Renal cortical epithelial cell (primary cell): Measurements from ENCODE around the gene SUCLG2. TPM values are rescaled to one million over a fixed set of nuclear protein-coding genes. Genes with fewer than 3 reads are reported as not detected.
A peak's percentile ranks its signal among the peaks of the same experiment; 100 is the strongest.

Experiments used
- DNase-seq: peaks from one replicate; pipeline ENCODE4 v3.0.0-alpha.2; 2011; ENCODE audit warnings: low read depth
- total RNA-seq: library from RNA; depleted of rRNA; stranded (reverse); fragments of >200 nt; gene quantifications from 2 replicates; pipeline ENCODE4 v1.2.3, GENCODE V29; 2014

Gene SUCLG2, protein sequence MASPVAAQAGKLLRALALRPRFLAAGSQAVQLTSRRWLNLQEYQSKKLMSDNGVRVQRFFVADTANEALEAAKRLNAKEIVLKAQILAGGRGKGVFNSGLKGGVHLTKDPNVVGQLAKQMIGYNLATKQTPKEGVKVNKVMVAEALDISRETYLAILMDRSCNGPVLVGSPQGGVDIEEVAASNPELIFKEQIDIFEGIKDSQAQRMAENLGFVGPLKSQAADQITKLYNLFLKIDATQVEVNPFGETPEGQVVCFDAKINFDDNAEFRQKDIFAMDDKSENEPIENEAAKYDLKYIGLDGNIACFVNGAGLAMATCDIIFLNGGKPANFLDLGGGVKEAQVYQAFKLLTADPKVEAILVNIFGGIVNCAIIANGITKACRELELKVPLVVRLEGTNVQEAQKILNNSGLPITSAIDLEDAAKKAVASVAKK
- total RNA-seq = 94.1 and 111 TPM in 2 replicates

DNA sequence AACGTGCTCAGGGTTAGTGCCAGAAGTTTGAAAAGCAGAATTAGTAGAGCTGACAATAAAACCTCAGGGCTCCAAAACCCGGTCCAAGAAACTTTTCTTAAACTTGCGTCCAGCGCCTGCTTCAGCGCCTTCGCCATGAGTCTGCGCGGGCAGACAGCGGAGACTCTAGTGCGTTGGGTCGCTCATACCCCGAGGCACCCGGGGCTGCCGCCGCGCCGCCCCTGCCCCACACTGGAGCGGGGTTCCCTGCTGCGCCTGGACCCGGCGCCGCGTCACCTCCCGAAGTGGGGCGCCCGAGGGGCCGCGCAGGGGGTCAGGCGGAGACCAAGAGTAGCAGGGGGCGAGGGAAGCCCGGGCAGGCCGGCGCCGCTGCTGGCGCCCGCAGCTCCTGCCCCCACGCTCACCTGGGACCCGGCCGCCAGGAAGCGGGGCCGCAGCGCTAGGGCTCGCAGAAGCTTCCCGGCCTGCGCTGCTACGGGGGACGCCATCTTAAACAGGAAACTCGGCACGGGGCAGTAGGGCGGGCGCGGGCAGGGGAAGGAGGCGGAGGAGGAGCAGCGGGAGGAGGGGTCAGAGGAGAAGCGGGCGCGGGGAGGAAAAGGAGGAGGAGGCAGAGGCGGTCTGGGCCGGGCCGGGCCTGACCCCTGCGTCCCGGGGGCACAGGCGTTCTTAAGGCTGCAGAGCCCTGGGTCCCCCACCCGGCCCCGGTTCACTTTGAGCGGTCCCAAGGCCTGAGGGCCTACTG, at the start of gene SUCLG2:
SUCLG2 (minus strand) TSS at position 514 of the 745 bp plus-strand sequence; CDS start at position 488, 26 bp downstream.
- DNase-seq = peak; percentile 59

- DNase-seq = no peak
Measured at GRCh38 chr3:67700596-67700995, 46.2 kb upstream of the SUCLG2 start.

GRCh38 chr3:67699882-67700281, 45.5 kb upstream of the SUCLG2 start:
- DNase-seq = peak; percentile 28

GRCh38 chr3:67692621-67693020, 38.2 kb upstream of the SUCLG2 start:
- no peak for DNase-seq

GRCh38 chr3:67691926-67692325, 37.5 kb upstream of the SUCLG2 start:
- no peak for DNase-seq

DNA sequence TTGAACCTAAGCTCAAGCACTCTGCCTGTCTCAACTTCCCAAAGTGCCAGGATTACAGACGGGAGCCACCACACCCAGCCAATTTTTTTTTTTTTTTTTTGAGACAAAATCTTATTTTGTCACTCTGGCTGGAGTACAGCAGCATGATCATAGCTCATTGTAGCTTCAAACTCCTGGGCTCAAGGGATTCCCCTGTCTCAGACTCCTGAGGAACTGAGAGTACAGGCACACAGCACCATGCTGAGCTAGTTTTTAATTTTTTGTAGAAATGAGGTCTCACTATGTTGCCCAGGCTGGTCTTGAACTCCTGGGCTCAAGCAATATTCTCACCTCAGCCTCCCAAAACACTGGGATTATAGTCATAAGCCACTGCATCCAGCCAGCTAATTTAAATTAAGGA, 36.8 kb upstream of the SUCLG2 start:
- no peak for DNase-seq

DNA sequence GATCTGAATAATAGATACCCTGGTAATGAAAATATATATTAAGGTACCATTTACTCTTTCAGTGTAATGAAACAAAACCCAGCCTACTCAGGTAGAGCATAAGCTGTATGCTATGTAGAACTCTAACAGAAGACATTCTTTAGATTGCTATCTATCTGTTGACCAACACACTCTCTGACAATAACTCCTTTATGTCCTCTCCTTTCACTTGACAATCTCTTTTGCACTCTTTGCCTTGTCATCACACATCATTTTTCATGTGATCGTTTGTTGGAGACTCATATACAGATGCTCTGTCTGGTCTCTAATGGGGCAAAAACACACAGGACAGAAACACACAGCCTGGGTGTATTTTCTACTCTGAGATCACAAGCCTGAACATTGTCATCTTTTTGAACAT, 35.4 kb upstream of the SUCLG2 start:
- no peak for DNase-seq

- no peak for DNase-seq
Measured at GRCh38 chr3:67688231-67688630, 33.8 kb upstream of the SUCLG2 start.

GRCh38 chr3:67686069-67686468, 31.7 kb upstream of the SUCLG2 start:
- no peak for DNase-seq

DNA sequence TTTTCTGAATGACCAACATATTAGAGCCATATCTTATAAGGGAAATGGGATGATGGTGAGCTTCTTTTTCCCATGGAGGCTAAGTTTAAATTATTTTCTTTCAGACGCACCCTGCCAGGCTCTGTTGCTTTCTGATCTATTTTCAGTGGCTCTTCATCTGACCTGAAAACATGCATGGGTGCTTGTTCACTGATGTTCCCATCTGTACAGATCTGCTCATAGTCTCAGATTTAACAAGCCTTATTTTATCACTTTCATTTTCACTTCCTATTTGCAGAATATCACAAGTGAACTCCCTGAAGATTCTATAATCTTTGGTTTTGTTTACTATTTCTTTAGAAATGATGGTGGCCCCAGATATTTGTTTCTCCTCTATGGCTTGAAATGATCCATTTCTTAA, 31.1 kb upstream of the SUCLG2 start:
- no peak for DNase-seq

DNA sequence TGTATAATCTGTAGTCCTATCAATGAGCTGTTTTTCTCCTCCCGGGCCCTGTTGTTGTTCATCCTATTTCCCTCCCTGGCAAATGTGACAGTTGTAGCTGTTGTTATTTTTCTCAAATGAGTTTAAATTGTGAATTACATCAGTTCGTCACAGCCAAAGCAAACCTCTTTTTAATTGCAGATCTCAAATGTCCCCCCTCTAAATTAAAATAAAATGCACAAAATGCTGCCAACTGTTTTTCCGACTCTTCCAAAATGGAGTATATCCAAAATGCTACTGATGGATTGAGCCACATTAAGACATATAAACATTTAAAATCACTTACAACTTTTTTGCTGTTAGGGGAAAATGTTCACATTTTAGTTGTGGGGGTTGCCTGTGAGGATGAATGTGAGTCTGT, 29.8 kb upstream of the SUCLG2 start:
- no peak for DNase-seq

DNA sequence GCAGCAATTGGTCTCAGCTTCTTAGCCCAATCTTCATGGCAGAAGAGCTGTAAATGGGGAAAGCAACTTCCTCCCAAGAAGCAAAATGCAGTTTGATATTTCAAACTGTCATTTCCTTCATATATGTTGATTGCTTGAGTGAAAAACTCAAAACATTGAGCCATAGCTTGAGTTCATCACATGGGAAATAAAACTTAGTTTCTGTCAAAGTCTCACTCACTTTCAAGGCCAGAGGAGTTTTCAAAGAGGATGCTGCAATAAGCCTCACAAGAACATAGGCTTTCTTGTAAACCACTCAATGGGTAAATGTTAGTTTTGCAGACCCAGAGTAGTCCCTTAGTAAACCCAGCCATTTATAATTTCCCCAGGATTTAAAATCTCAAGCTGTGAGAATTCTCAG, 29.1 kb upstream of the SUCLG2 start:
- no peak for DNase-seq

DNA sequence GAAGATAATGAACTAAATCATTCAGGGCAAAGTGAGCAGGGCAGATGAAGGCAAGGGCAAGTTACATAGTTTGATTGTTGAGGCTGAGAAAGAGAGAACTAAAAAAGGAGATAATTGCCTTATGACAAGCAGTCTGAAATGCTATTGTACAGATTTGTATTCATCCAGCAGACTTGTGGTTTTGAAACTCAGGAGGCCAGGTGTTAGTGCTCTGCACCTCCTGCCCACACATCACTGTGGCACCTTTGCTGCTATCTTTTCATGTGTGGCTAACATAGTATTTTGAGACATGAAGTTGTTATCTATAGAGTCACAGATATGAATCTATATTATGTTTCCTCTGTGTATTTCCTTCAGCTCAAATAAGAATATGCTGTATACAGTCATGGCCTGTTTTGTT, 24.3 kb upstream of the SUCLG2 start:
- no peak for DNase-seq

- no peak for DNase-seq
Measured at GRCh38 chr3:67674055-67674454, 19.6 kb upstream of the SUCLG2 start.

DNA sequence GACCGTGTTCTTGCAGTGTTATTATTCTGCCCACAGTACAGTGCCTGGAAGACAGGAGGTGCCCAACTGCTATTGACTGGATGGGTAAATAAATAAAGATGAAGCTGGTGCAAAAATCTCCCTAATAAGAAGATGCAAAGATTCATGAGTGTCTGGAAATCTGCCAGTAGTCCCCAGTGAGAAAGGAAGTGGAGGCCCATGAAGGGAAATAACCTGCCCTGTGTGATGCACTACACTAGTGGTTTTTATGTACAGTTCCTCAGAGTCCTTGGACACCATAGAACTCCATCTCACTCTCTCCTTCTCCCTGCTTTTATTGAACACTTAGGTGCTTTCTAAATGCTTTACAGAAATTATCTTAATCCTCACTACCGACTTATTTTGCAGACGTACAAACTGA, 8.3 kb upstream of the SUCLG2 start:
- no peak for DNase-seq

- no peak for DNase-seq
Measured at GRCh38 chr3:67661089-67661488, 6.7 kb upstream of the SUCLG2 start.

GRCh38 chr3:67657192-67657591, 2.8 kb upstream of the SUCLG2 start:
- no peak for DNase-seq

DNA sequence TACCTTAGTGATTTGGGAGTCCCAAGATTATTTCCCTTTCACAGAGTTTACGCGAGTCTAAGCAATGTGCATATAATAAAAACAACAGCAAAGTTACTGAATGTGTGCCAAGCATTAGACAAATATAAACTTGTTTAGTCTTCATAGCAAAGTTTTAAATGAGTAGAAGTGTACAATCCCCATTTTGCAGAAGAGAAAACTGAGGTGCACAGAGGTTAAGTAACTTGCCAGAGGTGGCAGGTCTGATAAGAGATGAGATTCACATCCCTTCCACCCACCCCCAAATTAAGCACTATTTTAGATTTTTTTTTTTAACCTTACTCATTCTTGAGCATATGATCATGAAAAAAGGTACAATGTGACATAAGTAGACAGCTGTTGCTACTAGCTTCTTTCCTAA, 2.2 kb upstream of the SUCLG2 start:
- no peak for DNase-seq

GRCh38 chr3:67655364-67656121, 1.1 kb upstream of the SUCLG2 start:
- DNase-seq = no peak

GRCh38 chr3:67654844-67655177, 399 bp upstream of the SUCLG2 start:
- DNase-seq = no peak

- DNase-seq = peak; percentile 42
Measured at GRCh38 chr3:67653425-67654098, 850 bp downstream of the SUCLG2 start.

DNA sequence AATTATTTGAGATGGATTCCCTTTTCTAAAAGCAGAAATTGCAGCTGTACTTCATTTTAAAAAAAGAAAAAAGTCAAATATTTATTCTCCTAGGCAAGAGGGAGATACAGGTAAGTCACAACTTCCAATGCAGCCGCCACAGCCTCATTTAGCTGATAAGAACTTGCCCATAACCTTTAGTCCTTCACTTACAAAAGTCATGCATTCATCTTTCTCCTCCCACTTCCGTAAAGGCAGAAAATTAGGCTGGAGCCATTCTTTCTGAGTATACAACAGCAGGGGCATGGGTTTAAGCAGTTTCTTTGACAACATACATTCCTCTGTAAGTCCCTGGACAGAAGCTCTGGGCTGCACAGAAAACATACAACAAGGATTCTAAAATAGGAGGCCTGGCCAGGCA, 4.3 kb downstream of the SUCLG2 start:
- DNase-seq = no peak
